Neural crest cell (in vitro differentiated cells): ENCODE results near the gene ZDHHC6. TPM values are rescaled to one million over a fixed set of nuclear protein-coding genes. Genes with fewer than 3 reads are reported as not detected.
A peak's percentile ranks its signal among the peaks of the same experiment; 100 is the strongest.

Experiments used
- DNase-seq: peaks from one replicate; pipeline ENCODE4 v3.0.0; 2021; ENCODE audit warnings: low read depth, mixed read lengths, low spot score
- H3K27ac Mint-ChIP-seq: one replicate; pipeline ENCODE4 v1.8.0; 2021; ENCODE audit warnings: mild to moderate bottlenecking, mixed read lengths; ENCODE audit not compliant: unreplicated experiment
- H3K27me3 Mint-ChIP-seq: 2 replicates; pipeline ENCODE4 v1.8.0; 2021; ENCODE audit warnings: low read depth, mild to moderate bottlenecking, mixed read lengths
- H3K36me3 Mint-ChIP-seq: 2 replicates; pipeline ENCODE4 v1.8.0; 2021; ENCODE audit warnings: low read depth, mild to moderate bottlenecking, mixed read lengths
- H3K4me1 Mint-ChIP-seq: 2 replicates; pipeline ENCODE4 v1.8.0; 2021; ENCODE audit warnings: mixed read lengths
- H3K4me3 Mint-ChIP-seq: one replicate; pipeline ENCODE4 v1.8.0; 2021; ENCODE audit warnings: mild to moderate bottlenecking, mixed read lengths
- H3K9me3 Mint-ChIP-seq: 2 replicates; pipeline ENCODE4 v1.8.0; 2021; ENCODE audit warnings: mixed read lengths
- total RNA-seq: library from RNA; stranded (reverse); gene quantifications from 2 replicates; pipeline ENCODE4 v1.2.1, GENCODE V29; 2021
- TF ChIP-seq, protein P1 (sequence below): fragments of 200-600 bp; sonication (generic); conservative IDR thresholded peaks from 2 replicates; pipeline ENCODE4 v1.5.0; 2021; ENCODE audit warnings: antibody characterized with exemption, mild to moderate bottlenecking

The ZDHHC6 gene
- total RNA-seq, 1 donor from 2014 or later: 45.0 TPM

DNA sequence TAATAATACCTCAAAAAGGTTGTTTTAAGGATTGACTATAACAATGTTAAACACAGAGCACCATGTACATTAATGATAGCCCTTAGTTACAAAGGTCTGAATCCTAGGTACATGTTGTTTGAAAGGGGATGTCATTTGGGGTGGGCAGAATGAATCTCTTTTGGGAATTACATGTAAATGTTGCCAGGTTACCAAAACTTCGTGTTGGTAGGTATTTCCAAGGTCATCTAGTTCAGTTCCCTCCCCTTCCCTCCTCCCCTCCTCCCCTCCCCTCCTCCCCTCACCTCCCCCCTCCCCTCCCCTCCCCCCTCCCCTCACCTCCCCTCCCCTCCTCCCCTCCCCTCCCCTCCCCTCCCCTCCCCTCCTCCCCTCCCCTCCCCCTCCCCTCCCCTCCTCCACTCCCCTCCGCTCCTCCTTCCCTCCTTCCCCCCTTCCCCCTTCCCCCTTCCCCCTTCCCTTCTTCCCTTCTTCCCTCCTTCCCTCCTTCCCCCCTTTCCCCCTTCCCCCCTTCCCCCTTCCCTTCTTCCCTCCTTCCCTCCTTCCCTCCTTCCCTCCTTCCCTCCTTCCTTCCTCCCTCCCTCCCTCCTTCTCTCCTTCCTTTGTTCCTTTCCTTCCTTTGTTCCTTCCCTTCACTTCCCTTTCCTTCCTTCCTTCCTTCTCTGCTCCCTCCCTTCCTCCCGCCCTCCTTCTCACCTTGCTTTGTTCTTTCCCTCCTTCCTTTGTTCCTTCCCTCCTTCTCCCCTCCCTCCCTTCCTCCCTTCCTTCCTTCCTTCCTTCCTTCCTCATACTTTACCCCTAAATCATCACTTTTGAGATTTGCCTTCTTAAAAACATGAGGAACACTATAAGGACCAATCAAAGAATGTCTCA, 8.4 kb upstream of the ZDHHC6 start:
- Mint-ChIP-seq H3K4me1 (no peaks in the 10 kb centered on the region), H3K36me3 (peaks cover 11% of the 10 kb centered on the region), H3K27me3 (no peaks in the 10 kb centered on the region), H3K4me3 (no peak overlapping the region), H3K9me3 (peaks cover 8% of the 10 kb centered on the region), H3K27ac (no peak overlapping the region)
- no peak for DNase-seq
- TF ChIP-seq, protein P1, sequence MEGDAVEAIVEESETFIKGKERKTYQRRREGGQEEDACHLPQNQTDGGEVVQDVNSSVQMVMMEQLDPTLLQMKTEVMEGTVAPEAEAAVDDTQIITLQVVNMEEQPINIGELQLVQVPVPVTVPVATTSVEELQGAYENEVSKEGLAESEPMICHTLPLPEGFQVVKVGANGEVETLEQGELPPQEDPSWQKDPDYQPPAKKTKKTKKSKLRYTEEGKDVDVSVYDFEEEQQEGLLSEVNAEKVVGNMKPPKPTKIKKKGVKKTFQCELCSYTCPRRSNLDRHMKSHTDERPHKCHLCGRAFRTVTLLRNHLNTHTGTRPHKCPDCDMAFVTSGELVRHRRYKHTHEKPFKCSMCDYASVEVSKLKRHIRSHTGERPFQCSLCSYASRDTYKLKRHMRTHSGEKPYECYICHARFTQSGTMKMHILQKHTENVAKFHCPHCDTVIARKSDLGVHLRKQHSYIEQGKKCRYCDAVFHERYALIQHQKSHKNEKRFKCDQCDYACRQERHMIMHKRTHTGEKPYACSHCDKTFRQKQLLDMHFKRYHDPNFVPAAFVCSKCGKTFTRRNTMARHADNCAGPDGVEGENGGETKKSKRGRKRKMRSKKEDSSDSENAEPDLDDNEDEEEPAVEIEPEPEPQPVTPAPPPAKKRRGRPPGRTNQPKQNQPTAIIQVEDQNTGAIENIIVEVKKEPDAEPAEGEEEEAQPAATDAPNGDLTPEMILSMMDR: no peak

DNA sequence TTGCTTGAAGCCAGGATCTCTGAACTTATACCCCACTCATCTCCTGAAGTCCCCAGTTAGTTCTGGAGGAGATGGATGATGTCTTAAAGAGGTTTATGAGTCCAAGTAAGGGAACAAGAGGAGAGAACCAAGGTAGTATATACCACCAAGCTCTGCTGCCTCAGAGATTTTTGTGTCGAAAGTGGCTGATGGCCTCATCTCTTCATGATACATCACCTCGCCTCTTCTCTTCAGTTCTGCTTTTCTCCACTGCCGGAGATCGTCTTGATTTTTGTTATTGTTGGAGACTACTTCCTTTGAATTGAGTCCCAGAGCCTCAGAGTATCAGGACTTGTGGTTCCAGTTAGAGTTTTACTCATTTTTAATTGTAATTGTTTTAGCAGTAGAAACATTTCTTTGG, 2.2 kb upstream of the ZDHHC6 start:
- H3K4me1 Mint-ChIP-seq: peaks cover 42% of the 10 kb centered on the region
- no peak for DNase-seq
- H3K36me3 Mint-ChIP-seq: peaks cover 8% of the 10 kb centered on the region
- H3K27me3 Mint-ChIP-seq: no peaks in the 10 kb centered on the region
- H3K27ac Mint-ChIP-seq: no peak overlapping the region
- TF ChIP-seq, protein P1: no peak
- H3K9me3 Mint-ChIP-seq: peaks cover 5% of the 10 kb centered on the region
- peak overlapping the region; percentile 88 for H3K4me3 Mint-ChIP-seq

DNA sequence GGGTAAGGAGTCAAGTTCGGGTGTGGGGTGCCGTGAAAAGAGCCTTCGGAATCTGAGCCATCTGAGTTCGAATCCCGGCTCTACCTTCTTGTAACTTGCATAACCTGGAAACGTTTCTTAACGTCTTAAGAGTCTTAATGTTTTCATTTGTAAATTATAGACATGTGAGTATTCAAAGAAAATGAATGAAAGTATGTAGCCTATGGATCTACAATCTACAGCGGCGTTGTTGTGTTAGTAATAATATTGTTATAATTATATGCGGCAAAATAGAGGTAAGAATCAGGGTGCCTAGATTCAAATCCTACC, 860 bp upstream of the ZDHHC6 start:
- H3K27ac Mint-ChIP-seq: peak overlapping the region; percentile 100
- H3K4me3 Mint-ChIP-seq: peak overlapping the region; percentile 88
- H3K9me3 Mint-ChIP-seq: no peaks in the 10 kb centered on the region
- H3K4me1 Mint-ChIP-seq: peaks cover 42% of the 10 kb centered on the region
- no peaks in the 10 kb centered on the region for H3K36me3 Mint-ChIP-seq
- no peak for DNase-seq
- TF ChIP-seq, protein P1: no peak
- no peaks in the 10 kb centered on the region for H3K27me3 Mint-ChIP-seq

DNA sequence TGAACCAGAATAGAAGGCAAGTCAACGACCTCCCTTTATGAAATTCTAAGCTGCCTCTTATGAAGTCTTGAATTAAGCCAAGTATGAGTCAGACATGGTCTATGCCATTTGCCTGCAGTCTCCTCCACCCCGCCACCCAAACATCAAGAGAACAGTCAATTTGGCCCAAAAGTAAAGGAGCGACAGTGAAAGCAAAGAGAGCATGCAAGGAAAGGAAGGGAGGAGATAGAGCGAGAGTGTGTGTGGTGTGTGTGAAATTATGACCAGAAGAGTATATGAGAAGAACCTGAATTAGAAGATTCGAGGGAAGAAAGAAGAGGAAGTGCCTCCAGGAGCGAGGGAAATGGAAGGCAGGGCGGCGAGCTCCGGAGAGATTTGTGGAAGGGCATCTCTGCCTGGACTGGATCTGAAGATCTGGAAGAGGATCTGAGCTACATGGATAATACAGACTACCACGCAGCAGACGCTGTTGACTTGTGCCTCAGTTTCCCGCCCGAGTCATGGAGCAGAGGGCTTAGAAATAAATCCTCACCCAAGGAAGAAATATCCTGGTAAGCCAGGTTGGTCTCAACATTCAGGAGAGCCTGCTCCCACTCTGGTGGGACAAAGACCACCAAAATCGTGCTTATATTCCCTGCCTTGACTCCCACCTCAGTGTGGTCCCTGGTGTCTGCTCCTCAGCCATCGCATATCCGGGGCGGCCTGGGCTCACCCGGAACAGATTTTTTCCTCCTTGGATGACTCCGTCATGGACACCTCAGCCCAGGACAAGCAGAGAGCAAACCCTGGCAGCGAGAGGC, 459 bp downstream of the ZDHHC6 start:
- Mint-ChIP-seq H3K4me1 (peaks cover 42% of the 10 kb centered on the region), H3K27me3 (no peaks in the 10 kb centered on the region), H3K27ac (peak overlapping the region; percentile 100), H3K4me3 (peak overlapping the region; percentile 88), H3K36me3 (peaks cover 4% of the 10 kb centered on the region), H3K9me3 (no peaks in the 10 kb centered on the region)
- TF ChIP-seq, protein P1: no peak
- no peak for DNase-seq

DNA sequence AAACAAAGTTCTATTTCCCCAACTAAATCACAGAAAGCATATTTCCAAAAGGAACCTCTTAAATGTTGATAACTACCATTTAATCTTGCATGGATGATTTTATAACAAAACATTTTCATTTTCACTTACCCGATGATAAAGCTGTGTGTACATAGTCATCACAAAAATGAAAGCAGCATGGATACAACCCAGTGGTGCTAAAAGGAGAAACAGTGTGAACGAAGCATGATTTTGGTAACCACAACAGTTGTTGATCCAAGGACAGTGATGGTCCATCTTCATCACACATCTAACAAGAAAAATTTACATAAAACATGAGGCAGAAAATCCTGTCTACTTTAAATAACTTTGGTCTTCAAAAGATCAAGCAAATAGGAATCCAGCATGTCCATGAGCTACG, 4.7 kb downstream of the ZDHHC6 start:
- Mint-ChIP-seq H3K4me1 (peaks cover 24% of the 10 kb centered on the region), H3K4me3 (no peak overlapping the region), H3K27ac (no peak overlapping the region), H3K27me3 (no peaks in the 10 kb centered on the region), H3K9me3 (no peaks in the 10 kb centered on the region), H3K36me3 (peaks cover 8% of the 10 kb centered on the region)
- DNase-seq: no peak
- TF ChIP-seq, protein P1: no peak
